ENCODE measurements around the gene TXNRD2.
A peak's percentile ranks its signal among the peaks of the same experiment; 100 is the strongest.

Gene TXNRD2

DNA sequence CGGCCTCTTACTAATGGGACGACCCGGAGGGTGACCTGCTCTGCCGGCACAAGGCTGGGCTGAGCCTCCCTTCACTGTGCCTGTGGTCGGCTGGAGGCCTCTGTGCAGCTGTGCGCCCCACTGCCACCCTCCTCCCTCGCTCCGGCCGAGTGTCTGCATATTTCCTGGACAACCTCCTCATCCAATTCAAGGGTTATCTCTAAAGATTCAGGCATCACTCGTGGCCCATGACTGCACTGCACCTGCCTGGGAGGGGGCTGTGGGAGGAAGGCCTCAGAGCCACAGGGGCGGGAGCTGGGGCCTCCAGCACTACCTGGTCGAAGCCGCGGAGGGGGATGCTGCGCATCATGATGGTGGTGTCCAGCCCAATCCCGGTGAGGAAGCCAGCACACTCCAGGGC lies 43.9 kb downstream of the TXNRD2 start:
- H3K4me3 ChIP-seq (ENCODE audit: low read length in 2 of 2) = no peak overlapping the region
- no peak overlapping the region for H3K27ac ChIP-seq (ENCODE audit: low read length)
- no peaks in the 10 kb centered on the region for H3K9me3 ChIP-seq (ENCODE audit: control insufficient read depth in 2 of 2, low read length in 2 of 2)
- peaks cover 8 to 25% of the 10 kb centered on the region in 2 donors for H3K36me3 ChIP-seq (ENCODE audit: control insufficient read depth in 2 of 2, insufficient read depth in 2 of 2, low read length in 2 of 2)
- no peaks in the 10 kb centered on the region for H3K27me3 ChIP-seq (ENCODE audit: control insufficient read depth in 1 of 2, insufficient read depth in 2 of 2, low read length in 2 of 2)
- no peaks in the 10 kb centered on the region for H3K4me1 ChIP-seq (ENCODE audit: control insufficient read depth, insufficient read depth, low read length)
- H3K9ac ChIP-seq (ENCODE audit: low read length in 2 of 2) = no peak overlapping the region

DNA sequence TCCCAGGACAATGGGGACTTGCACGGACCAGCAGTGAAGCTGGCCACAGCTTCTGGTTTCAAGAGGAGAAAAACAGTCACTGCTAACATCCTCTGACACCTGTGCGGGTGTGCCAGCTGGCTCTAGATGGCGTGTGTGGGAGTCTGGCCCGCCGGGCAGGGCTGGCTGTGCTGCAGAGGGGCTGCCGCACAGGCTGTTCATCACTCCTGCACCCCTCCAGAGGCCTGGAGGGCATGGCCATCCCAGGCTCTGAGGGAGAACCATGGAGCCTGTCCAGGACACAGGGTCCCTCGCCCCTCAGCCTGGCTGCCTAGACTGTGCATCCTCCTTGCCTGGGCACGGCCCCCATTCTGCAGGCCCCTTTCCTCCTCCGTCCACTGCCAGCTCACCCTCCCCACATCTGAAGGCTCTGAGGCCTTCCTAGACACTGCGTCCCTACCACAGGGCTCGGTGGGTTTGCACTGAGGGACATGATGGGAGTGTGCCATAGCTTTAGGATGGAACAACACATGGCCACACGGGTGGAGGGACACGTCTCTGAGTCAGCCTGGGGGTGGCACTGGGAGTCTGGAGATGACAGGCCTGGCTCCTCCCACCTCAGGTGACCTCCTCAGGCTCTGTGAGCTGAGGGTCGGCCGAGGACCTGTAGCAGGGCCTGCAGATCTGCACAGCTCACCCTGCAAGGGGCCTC lies 44.8 kb downstream of the TXNRD2 start:
- no peaks in the 10 kb centered on the region for H3K9me3 ChIP-seq (ENCODE audit: control insufficient read depth in 2 of 2, low read length in 2 of 2)
- H3K27me3 ChIP-seq (ENCODE audit: control insufficient read depth in 1 of 2, insufficient read depth in 2 of 2, low read length in 2 of 2) = no peaks in the 10 kb centered on the region
- H3K4me1 ChIP-seq (ENCODE audit: control insufficient read depth, insufficient read depth, low read length) = peaks cover under 1% of the 10 kb centered on the region
- H3K36me3 ChIP-seq (ENCODE audit: control insufficient read depth in 2 of 2, insufficient read depth in 2 of 2, low read length in 2 of 2) = peaks cover 8 to 25% of the 10 kb centered on the region in 2 donors
- no peak overlapping the region for H3K9ac ChIP-seq (ENCODE audit: low read length in 2 of 2)
- H3K27ac ChIP-seq (ENCODE audit: low read length) = no peak overlapping the region
- H3K4me3 ChIP-seq (ENCODE audit: low read length in 2 of 2) = no peak overlapping the region

- Histone ChIP-seq H3K27me3 (ENCODE audit: control insufficient read depth in 1 of 2, insufficient read depth in 2 of 2, low read length in 2 of 2) (no peaks in the 10 kb centered on the region), H3K9me3 (ENCODE audit: control insufficient read depth in 2 of 2, low read length in 2 of 2) (no peaks in the 10 kb centered on the region), H3K36me3 (ENCODE audit: control insufficient read depth in 2 of 2, insufficient read depth in 2 of 2, low read length in 2 of 2) (peaks cover 8 to 21% of the 10 kb centered on the region in 2 donors), H3K27ac (ENCODE audit: low read length) (no peak overlapping the region), H3K9ac (ENCODE audit: low read length in 2 of 2) (no peak overlapping the region), H3K4me1 (ENCODE audit: control insufficient read depth, insufficient read depth, low read length) (peaks cover 4% of the 10 kb centered on the region), H3K4me3 (ENCODE audit: low read length in 2 of 2) (no peak overlapping the region)
Observed at GRCh38 chr22:19895160-19895849, 46.3 kb downstream of the TXNRD2 start.

- Histone ChIP-seq H3K4me3 (ENCODE audit: low read length in 2 of 2) (no peak overlapping the region), H3K36me3 (ENCODE audit: control insufficient read depth in 2 of 2, insufficient read depth in 2 of 2, low read length in 2 of 2) (peaks cover 5 to 16% of the 10 kb centered on the region in 2 donors), H3K27ac (ENCODE audit: low read length) (no peak overlapping the region), H3K4me1 (ENCODE audit: control insufficient read depth, insufficient read depth, low read length) (peaks cover 4% of the 10 kb centered on the region), H3K9ac (ENCODE audit: low read length in 2 of 2) (no peak overlapping the region), H3K9me3 (ENCODE audit: control insufficient read depth in 2 of 2, low read length in 2 of 2) (no peaks in the 10 kb centered on the region), H3K27me3 (ENCODE audit: control insufficient read depth in 1 of 2, insufficient read depth in 2 of 2, low read length in 2 of 2) (no peaks in the 10 kb centered on the region)
Observed at GRCh38 chr22:19893363-19893762, 48.3 kb downstream of the TXNRD2 start.

GRCh38 chr22:19892925-19893324 lies 48.7 kb downstream of the TXNRD2 start:
- Histone ChIP-seq H3K4me3 (ENCODE audit: low read length in 2 of 2) (no peak overlapping the region), H3K27me3 (ENCODE audit: control insufficient read depth in 1 of 2, insufficient read depth in 2 of 2, low read length in 2 of 2) (no peaks in the 10 kb centered on the region), H3K9me3 (ENCODE audit: control insufficient read depth in 2 of 2, low read length in 2 of 2) (no peaks in the 10 kb centered on the region), H3K4me1 (ENCODE audit: control insufficient read depth, insufficient read depth, low read length) (peaks cover 4% of the 10 kb centered on the region), H3K9ac (ENCODE audit: low read length in 2 of 2) (no peak overlapping the region), H3K27ac (ENCODE audit: low read length) (no peak overlapping the region), H3K36me3 (ENCODE audit: control insufficient read depth in 2 of 2, insufficient read depth in 2 of 2, low read length in 2 of 2) (peaks cover 5 to 16% of the 10 kb centered on the region in 2 donors)

GRCh38 chr22:19892257-19892879 lies 49.2 kb downstream of the TXNRD2 start:
- Histone ChIP-seq H3K27ac (ENCODE audit: low read length) (no peak overlapping the region), H3K4me1 (ENCODE audit: control insufficient read depth, insufficient read depth, low read length) (peaks cover 4% of the 10 kb centered on the region), H3K9ac (ENCODE audit: low read length in 2 of 2) (no peak overlapping the region), H3K36me3 (ENCODE audit: control insufficient read depth in 2 of 2, insufficient read depth in 2 of 2, low read length in 2 of 2) (peaks cover 5 to 15% of the 10 kb centered on the region in 2 donors), H3K4me3 (ENCODE audit: low read length in 2 of 2) (peak overlapping the region in 1 of 2 donors; percentile 29), H3K27me3 (ENCODE audit: control insufficient read depth in 1 of 2, insufficient read depth in 2 of 2, low read length in 2 of 2) (no peaks in the 10 kb centered on the region), H3K9me3 (ENCODE audit: control insufficient read depth in 2 of 2, low read length in 2 of 2) (no peaks in the 10 kb centered on the region)

DNA sequence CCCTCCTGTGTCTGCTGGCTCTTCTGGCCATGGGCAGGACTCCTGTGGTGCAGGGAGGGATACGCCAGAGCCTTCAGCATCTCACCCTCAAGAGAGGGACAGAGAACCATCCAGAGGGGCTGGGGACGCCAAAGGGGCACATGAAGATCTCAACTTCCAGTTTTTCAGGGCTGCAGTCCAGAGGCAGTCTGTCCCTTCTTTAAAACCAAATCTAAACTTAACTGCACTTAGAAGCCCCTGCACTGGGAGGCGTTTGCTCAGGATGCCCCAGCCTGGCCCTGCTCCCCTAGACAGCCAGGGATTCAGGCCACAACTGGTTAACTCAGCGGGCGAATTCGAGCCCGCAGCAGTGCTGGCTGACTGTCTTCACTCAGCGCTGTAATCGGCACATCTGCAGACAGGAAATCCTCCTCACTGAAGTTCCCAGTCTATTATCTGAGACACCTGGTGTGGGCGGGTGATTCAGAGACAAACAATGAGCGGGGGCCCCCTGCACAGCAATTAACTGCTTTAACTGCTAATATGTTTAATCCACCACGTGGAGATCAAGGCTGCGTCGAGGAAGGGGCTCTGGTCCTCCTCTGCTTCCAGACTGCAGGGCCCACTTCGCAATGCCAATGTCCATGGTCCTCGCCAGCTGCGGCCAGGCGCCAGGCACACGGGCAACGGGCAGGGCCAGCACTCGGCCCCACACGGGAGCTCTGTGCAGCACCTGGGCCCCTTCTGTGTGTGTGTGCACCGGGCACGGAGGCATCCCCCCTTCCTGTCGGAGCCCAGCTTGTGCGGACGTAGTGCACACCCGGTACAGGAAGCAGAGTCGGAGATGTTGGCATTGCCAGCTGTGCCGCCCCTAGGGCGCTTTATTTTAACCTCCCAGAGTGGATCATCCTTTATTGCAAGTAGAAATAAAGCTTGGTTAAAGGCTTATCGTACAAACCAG lies 50.0 kb downstream of the TXNRD2 start:
- Histone ChIP-seq H3K36me3 (ENCODE audit: control insufficient read depth in 2 of 2, insufficient read depth in 2 of 2, low read length in 2 of 2) (peaks cover 5 to 12% of the 10 kb centered on the region in 2 donors), H3K4me1 (ENCODE audit: control insufficient read depth, insufficient read depth, low read length) (peaks cover 4% of the 10 kb centered on the region), H3K27ac (ENCODE audit: low read length) (no peak overlapping the region), H3K9me3 (ENCODE audit: control insufficient read depth in 2 of 2, low read length in 2 of 2) (no peaks in the 10 kb centered on the region), H3K9ac (ENCODE audit: low read length in 2 of 2) (no peak overlapping the region), H3K4me3 (ENCODE audit: low read length in 2 of 2) (peak overlapping the region in 1 of 2 donors; percentile 29), H3K27me3 (ENCODE audit: control insufficient read depth in 1 of 2, insufficient read depth in 2 of 2, low read length in 2 of 2) (no peaks in the 10 kb centered on the region)

DNA sequence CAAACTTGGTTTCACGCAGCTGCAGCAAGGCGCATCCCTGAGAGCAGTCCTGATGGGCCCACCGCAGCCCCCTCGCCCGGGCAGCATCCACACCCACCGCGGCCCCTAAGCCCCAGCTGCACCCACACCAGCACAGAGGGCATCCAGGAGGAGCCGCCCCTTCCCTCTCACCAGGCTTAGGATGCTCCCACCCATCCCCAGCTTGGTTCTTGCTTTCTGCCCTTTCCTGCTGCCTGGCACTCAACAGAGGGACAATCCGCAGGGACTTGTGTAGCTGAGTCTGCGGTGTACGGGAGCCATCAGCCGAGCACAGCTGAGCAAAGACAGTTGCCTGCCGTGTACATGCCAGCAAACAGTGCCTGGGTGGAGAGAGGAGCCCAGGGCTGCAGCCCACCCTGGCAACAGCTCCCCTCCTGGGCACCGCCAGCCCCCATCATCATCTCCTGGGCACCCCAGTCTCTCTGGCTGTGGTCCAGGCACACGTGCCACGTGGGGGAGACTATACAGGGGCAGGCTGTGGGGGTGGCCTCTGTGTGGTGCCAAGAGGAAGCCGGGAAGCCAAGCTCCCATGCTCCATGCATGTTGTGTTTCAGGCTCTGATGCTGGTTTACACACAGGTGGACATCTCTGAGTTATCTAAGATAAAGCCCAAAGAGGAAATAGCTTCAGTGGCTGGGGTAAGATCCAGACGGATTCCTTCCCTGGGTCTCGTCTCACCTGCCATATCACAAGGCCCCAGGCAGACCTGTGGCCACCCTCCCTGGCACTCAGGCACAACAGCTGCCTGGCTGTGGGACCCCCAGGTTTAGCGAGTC lies 50.9 kb downstream of the TXNRD2 start:
- Histone ChIP-seq H3K27me3 (ENCODE audit: control insufficient read depth in 1 of 2, insufficient read depth in 2 of 2, low read length in 2 of 2) (no peaks in the 10 kb centered on the region), H3K36me3 (ENCODE audit: control insufficient read depth in 2 of 2, insufficient read depth in 2 of 2, low read length in 2 of 2) (peaks cover 5 to 12% of the 10 kb centered on the region in 2 donors), H3K4me3 (ENCODE audit: low read length in 2 of 2) (no peak overlapping the region), H3K9me3 (ENCODE audit: control insufficient read depth in 2 of 2, low read length in 2 of 2) (no peaks in the 10 kb centered on the region), H3K4me1 (ENCODE audit: control insufficient read depth, insufficient read depth, low read length) (peaks cover 4% of the 10 kb centered on the region), H3K27ac (ENCODE audit: low read length) (no peak overlapping the region), H3K9ac (ENCODE audit: low read length in 2 of 2) (no peak overlapping the region)

DNA sequence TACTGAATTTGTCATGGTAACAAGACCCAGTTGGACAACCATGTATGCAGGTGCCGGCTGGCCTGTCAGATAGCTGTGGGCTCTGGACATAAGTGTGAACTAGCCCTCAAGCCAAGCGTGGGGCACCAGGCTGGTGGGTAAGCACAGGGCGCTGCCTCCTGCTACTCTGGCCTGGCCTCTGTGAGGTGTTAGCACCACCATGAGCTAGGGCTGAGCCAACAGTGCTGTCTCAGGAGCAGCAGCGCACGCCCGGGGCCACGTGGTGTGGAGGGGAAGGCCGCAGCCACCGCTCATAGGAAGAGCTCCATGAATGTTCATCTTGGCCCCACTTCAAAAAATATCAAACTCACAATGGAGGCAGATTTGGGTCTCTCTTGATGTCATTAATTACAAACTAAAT lies 51.7 kb downstream of the TXNRD2 start:
- H3K9ac ChIP-seq (ENCODE audit: low read length in 2 of 2) = no peak overlapping the region
- H3K4me1 ChIP-seq (ENCODE audit: control insufficient read depth, insufficient read depth, low read length) = peaks cover 4% of the 10 kb centered on the region
- no peak overlapping the region for H3K4me3 ChIP-seq (ENCODE audit: low read length in 2 of 2)
- H3K27ac ChIP-seq (ENCODE audit: low read length) = no peak overlapping the region
- H3K27me3 ChIP-seq (ENCODE audit: control insufficient read depth in 1 of 2, insufficient read depth in 2 of 2, low read length in 2 of 2) = no peaks in the 10 kb centered on the region
- peaks cover 5 to 9% of the 10 kb centered on the region in 2 donors for H3K36me3 ChIP-seq (ENCODE audit: control insufficient read depth in 2 of 2, insufficient read depth in 2 of 2, low read length in 2 of 2)
- no peaks in the 10 kb centered on the region for H3K9me3 ChIP-seq (ENCODE audit: control insufficient read depth in 2 of 2, low read length in 2 of 2)
